ENCODE data around the gene ST7. TPM values are rescaled to one million over a fixed set of nuclear protein-coding genes. Genes with fewer than 3 reads are reported as not detected.

Gene ST7
- total and polyA plus RNA-seq, 2 donors (not counting 1 experiment from before 2014, with no cell fraction given), result 2.3 to 4.6 TPM

GRCh38 chr7:117127585-117128168 is 174.4 kb downstream of the ST7 start:
- no peaks in the 10 kb centered on the region for H3K36me3 ChIP-seq (replicated peaks in 1 of 2; ENCODE audit: control extremely low read depth in 1 of 2, control insufficient read depth in 1 of 2, extremely low read depth in 1 of 2, insufficient read depth in 2 of 2, low read length in 1 of 2)
- Mint-ChIP-seq H3K4me1 (no peaks in the 10 kb centered on the region), H3K4me3 (no peak overlapping the region), H3K27ac (no peak overlapping the region), H3K9me3 (ENCODE audit: insufficient read depth) (no peaks in the 10 kb centered on the region), H3K27me3 (no peaks in the 10 kb centered on the region)
- H3K4me3 ChIP-seq (ENCODE audit: control extremely low read depth in 1 of 5, extremely low read depth in 1 of 5, insufficient read depth in 1 of 5, low read depth in 2 of 5, low read length in 4 of 5), result no peak overlapping the region
- ChIA-PET CTCF (interaction anchor here (0.6 to 10.9 kb wide), 28 partner anchors 8 to 263 kb away, joined by 3 to 165 read pairs (median 4); no protein-coding TSS in a partner anchor), POLR2A (no interaction called here)
- H3K79me2 ChIP-seq (ENCODE audit: control insufficient read depth, insufficient read depth, low read length), result no peaks in the 10 kb centered on the region
- no CpG with 5 or more reads among the region's 2 CpGs for WGBS (ENCODE audit: insufficient coverage)
- H3K9ac ChIP-seq (ENCODE audit: low read length), result no peak overlapping the region
- ATAC-seq (ENCODE audit: low read depth) (no peak), DNase-seq (peak; percentile 55)
- intact Hi-C loops (cut with micrococcal nuclease), result loop anchor here (1.0 to 5.0 kb wide), 2 partner anchors 197 to 955 kb away; no protein-coding TSS in a partner anchor
- no peak overlapping the region for H3K4me2 ChIP-seq (replicated peaks; ENCODE audit: low read depth, low read length, poor library complexity, severe bottlenecking)
- H3K27me3 ChIP-seq (replicated peaks in 1 of 4; ENCODE audit: control extremely low read depth in 1 of 4, control insufficient read depth in 3 of 4, insufficient read depth in 4 of 4, low read length in 3 of 4), result no peaks in the 10 kb centered on the region
- no peaks in the 10 kb centered on the region for H3K4me1 ChIP-seq (ENCODE audit: control insufficient read depth in 2 of 2, insufficient read depth in 2 of 2, low read length in 2 of 2)
- TF ChIP-seq EZH2 (IDR thresholded peaks at IDR 0.05; ENCODE audit: borderline replicate concordance, insufficient read depth, low read depth, low read length, poor library complexity, severe bottlenecking), result no peak
- peak; percentile 93 for TF ChIP-seq CTCF (IDR thresholded peaks at IDR 0.05)
- H3K27ac ChIP-seq (ENCODE audit: low read length in 2 of 2), result no peak overlapping the region
- no peaks in the 10 kb centered on the region for H4K20me1 ChIP-seq (ENCODE audit: control insufficient read depth, insufficient read depth, low read length, poor library complexity, severe bottlenecking)
- no peak overlapping the region for H2AFZ ChIP-seq (ENCODE audit: insufficient read depth, low read depth, low read length, poor library complexity, severe bottlenecking)
- H3K9me3 ChIP-seq (ENCODE audit: control extremely low read depth in 1 of 3, control insufficient read depth in 2 of 3, insufficient read depth in 1 of 3, low read length in 2 of 3), result no peaks in the 10 kb centered on the region

- no peaks in the 10 kb centered on the region for H3K9me3 ChIP-seq (ENCODE audit: control extremely low read depth in 1 of 3, control insufficient read depth in 2 of 3, insufficient read depth in 1 of 3, low read length in 2 of 3)
- CTCF ChIA-PET, result interaction anchor here (0.9 to 2.9 kb wide), 8 partner anchors 10 to 956 kb away, joined by 3 to 18 read pairs (median 4); no protein-coding TSS in a partner anchor
- POLR2A ChIA-PET, result no interaction called here
- H3K4me3 Mint-ChIP-seq, result no peak overlapping the region
- H3K79me2 ChIP-seq (ENCODE audit: control insufficient read depth, insufficient read depth, low read length), result no peaks in the 10 kb centered on the region
- H3K4me1 Mint-ChIP-seq, result no peaks in the 10 kb centered on the region
- no peak overlapping the region for H3K27ac ChIP-seq (ENCODE audit: low read length in 2 of 2)
- H3K4me2 ChIP-seq (replicated peaks; ENCODE audit: low read depth, low read length, poor library complexity, severe bottlenecking), result no peak overlapping the region
- 100% methylated on average over 3 of the region's 5 CpGs for WGBS (ENCODE audit: insufficient coverage)
- H3K27me3 ChIP-seq (replicated peaks in 1 of 4; ENCODE audit: control extremely low read depth in 1 of 4, control insufficient read depth in 3 of 4, insufficient read depth in 4 of 4, low read length in 3 of 4), result no peaks in the 10 kb centered on the region
- H3K4me3 ChIP-seq (ENCODE audit: control extremely low read depth in 1 of 5, extremely low read depth in 1 of 5, insufficient read depth in 1 of 5, low read depth in 2 of 5, low read length in 4 of 5), result no peak overlapping the region
- no peaks in the 10 kb centered on the region for H3K36me3 ChIP-seq (replicated peaks in 1 of 2; ENCODE audit: control extremely low read depth in 1 of 2, control insufficient read depth in 1 of 2, extremely low read depth in 1 of 2, insufficient read depth in 2 of 2, low read length in 1 of 2)
- H3K4me1 ChIP-seq (ENCODE audit: control insufficient read depth in 2 of 2, insufficient read depth in 2 of 2, low read length in 2 of 2), result no peaks in the 10 kb centered on the region
- no peaks in the 10 kb centered on the region for H4K20me1 ChIP-seq (ENCODE audit: control insufficient read depth, insufficient read depth, low read length, poor library complexity, severe bottlenecking)
- no peaks in the 10 kb centered on the region for H3K9me3 Mint-ChIP-seq (ENCODE audit: insufficient read depth)
- no peak overlapping the region for H2AFZ ChIP-seq (ENCODE audit: insufficient read depth, low read depth, low read length, poor library complexity, severe bottlenecking)
- no peak for ATAC-seq (ENCODE audit: low read depth)
- TF ChIP-seq EZH2 (IDR thresholded peaks at IDR 0.05; ENCODE audit: borderline replicate concordance, insufficient read depth, low read depth, low read length, poor library complexity, severe bottlenecking) (no peak), CTCF (IDR thresholded peaks at IDR 0.05) (no peak)
- no peak overlapping the region for H3K9ac ChIP-seq (ENCODE audit: low read length)
- DNase-seq, result no peak
- no peaks in the 10 kb centered on the region for H3K27me3 Mint-ChIP-seq
- no peak overlapping the region for H3K27ac Mint-ChIP-seq
- intact Hi-C loops (cut with micrococcal nuclease), result loop anchor here (5.0 kb wide), 1 partner anchor 957 kb away; no protein-coding TSS in a partner anchor
Observed at GRCh38 chr7:117129521-117129955, 176.2 kb downstream of the ST7 start.
